Type B pancreatic cell (in vitro differentiated cells): ENCODE results near the gene SLC2A2. TPM values are rescaled to one million over a fixed set of nuclear protein-coding genes. Genes with fewer than 3 reads are reported as not detected.

Experiments used
- DNase-seq: peaks from one replicate; pipeline ENCODE4 v3.0.0; 2021; ENCODE audit warnings: mixed read lengths; ENCODE audit not compliant: unreplicated experiment; ENCODE audit errors: extremely low spot score
- H3K27ac Mint-ChIP-seq: 2 replicates; pipeline ENCODE4 v1.8.0; 2021; ENCODE audit warnings: mild to moderate bottlenecking, mixed read lengths
- H3K27me3 Mint-ChIP-seq: 2 replicates; pipeline ENCODE4 v1.8.0; 2021; ENCODE audit warnings: mixed read lengths
- H3K36me3 Mint-ChIP-seq: 2 replicates; pipeline ENCODE4 v1.8.0; 2021; ENCODE audit warnings: mixed read lengths
- H3K4me1 Mint-ChIP-seq: one replicate; pipeline ENCODE4 v1.8.0; 2021; ENCODE audit warnings: mixed read lengths; ENCODE audit not compliant: unreplicated experiment
- H3K4me3 Mint-ChIP-seq: 2 replicates; pipeline ENCODE4 v1.8.0; 2021; ENCODE audit warnings: mild to moderate bottlenecking, mixed read lengths
- H3K9me3 Mint-ChIP-seq: 2 replicates; pipeline ENCODE4 v1.8.0; 2021; ENCODE audit warnings: mixed read lengths
- total RNA-seq: library from RNA; stranded (reverse); gene quantifications from 2 replicates; pipeline ENCODE4 v1.2.1, GENCODE V29; 2021; ENCODE audit warnings: low replicate concordance
- TF ChIP-seq, protein P1 (sequence below): fragments of 200-600 bp; sonication (generic); conservative IDR thresholded peaks from 2 replicates; pipeline ENCODE4 v1.5.0; 2021; ENCODE audit warnings: antibody characterized with exemption, mild to moderate bottlenecking

The SLC2A2 gene
- total RNA-seq, 1 donor from 2014 or later, result 5.7 TPM

DNA sequence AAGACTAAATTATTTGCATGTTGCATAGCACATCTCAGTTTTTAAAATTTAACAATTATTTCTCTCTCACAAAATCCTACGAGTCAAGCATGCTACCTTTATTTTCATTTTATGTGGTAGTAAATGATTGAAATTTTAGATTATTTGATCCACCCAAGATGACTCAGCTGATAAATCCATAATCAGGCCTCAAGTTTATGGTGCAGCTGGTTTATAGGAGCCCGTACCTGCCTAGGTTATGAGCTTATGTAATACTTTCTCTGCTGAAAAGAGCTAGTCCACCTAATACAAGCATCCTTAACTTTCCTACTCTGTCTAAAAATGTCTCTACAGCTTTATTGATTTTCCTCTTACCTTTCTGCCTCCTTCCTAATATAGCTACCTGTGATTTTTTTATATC lies 41.2 kb downstream of the SLC2A2 start:
- Mint-ChIP-seq H3K4me3 (no peak overlapping the region), H3K27ac (no peak overlapping the region), H3K4me1 (no peaks in the 10 kb centered on the region), H3K9me3 (no peaks in the 10 kb centered on the region), H3K27me3 (no peaks in the 10 kb centered on the region), H3K36me3 (no peaks in the 10 kb centered on the region)
- TF ChIP-seq, protein P1, sequence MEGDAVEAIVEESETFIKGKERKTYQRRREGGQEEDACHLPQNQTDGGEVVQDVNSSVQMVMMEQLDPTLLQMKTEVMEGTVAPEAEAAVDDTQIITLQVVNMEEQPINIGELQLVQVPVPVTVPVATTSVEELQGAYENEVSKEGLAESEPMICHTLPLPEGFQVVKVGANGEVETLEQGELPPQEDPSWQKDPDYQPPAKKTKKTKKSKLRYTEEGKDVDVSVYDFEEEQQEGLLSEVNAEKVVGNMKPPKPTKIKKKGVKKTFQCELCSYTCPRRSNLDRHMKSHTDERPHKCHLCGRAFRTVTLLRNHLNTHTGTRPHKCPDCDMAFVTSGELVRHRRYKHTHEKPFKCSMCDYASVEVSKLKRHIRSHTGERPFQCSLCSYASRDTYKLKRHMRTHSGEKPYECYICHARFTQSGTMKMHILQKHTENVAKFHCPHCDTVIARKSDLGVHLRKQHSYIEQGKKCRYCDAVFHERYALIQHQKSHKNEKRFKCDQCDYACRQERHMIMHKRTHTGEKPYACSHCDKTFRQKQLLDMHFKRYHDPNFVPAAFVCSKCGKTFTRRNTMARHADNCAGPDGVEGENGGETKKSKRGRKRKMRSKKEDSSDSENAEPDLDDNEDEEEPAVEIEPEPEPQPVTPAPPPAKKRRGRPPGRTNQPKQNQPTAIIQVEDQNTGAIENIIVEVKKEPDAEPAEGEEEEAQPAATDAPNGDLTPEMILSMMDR, result no peak
- DNase-seq, result no peak

GRCh38 chr3:170982733-170983132 lies 43.8 kb downstream of the SLC2A2 start:
- no peaks in the 10 kb centered on the region for H3K27me3 Mint-ChIP-seq
- no peak overlapping the region for H3K27ac Mint-ChIP-seq
- H3K4me3 Mint-ChIP-seq, result no peak overlapping the region
- no peak for DNase-seq
- no peaks in the 10 kb centered on the region for H3K9me3 Mint-ChIP-seq
- TF ChIP-seq, protein P1, result no peak
- H3K36me3 Mint-ChIP-seq, result no peaks in the 10 kb centered on the region
- peaks cover 4% of the 10 kb centered on the region for H3K4me1 Mint-ChIP-seq

GRCh38 chr3:170980399-170980798 lies 46.1 kb downstream of the SLC2A2 start:
- Mint-ChIP-seq H3K4me1 (peaks cover 4% of the 10 kb centered on the region), H3K9me3 (no peaks in the 10 kb centered on the region), H3K36me3 (no peaks in the 10 kb centered on the region), H3K27me3 (no peaks in the 10 kb centered on the region), H3K27ac (no peak overlapping the region), H3K4me3 (no peak overlapping the region)
- DNase-seq, result no peak
- TF ChIP-seq, protein P1, result peak; percentile 65

GRCh38 chr3:170977949-170978745 lies 48.4 kb downstream of the SLC2A2 start:
- peaks cover 4% of the 10 kb centered on the region for H3K27me3 Mint-ChIP-seq

GRCh38 chr3:170976190-170976519 lies 50.4 kb downstream of the SLC2A2 start:
- H3K9me3 Mint-ChIP-seq, result no peaks in the 10 kb centered on the region
- H3K27me3 Mint-ChIP-seq, result peaks cover 4% of the 10 kb centered on the region
- TF ChIP-seq, protein P1, result no peak
- H3K36me3 Mint-ChIP-seq, result no peaks in the 10 kb centered on the region
- no peak for DNase-seq
- H3K4me3 Mint-ChIP-seq, result no peak overlapping the region
- no peak overlapping the region for H3K27ac Mint-ChIP-seq
- H3K4me1 Mint-ChIP-seq, result peaks cover 4% of the 10 kb centered on the region

More at GRCh38 chr3:170977949-170978745, 48.4 kb downstream of the SLC2A2 start:
- H3K4me3 Mint-ChIP-seq, result no peak overlapping the region
- H3K27ac Mint-ChIP-seq, result no peak overlapping the region
- H3K9me3 Mint-ChIP-seq, result no peaks in the 10 kb centered on the region
- H3K4me1 Mint-ChIP-seq, result peaks cover 4% of the 10 kb centered on the region
- TF ChIP-seq, protein P1, result no peak
- H3K36me3 Mint-ChIP-seq, result no peaks in the 10 kb centered on the region
- no peak for DNase-seq
